ENCODE data around the gene FANCF.

DNA sequence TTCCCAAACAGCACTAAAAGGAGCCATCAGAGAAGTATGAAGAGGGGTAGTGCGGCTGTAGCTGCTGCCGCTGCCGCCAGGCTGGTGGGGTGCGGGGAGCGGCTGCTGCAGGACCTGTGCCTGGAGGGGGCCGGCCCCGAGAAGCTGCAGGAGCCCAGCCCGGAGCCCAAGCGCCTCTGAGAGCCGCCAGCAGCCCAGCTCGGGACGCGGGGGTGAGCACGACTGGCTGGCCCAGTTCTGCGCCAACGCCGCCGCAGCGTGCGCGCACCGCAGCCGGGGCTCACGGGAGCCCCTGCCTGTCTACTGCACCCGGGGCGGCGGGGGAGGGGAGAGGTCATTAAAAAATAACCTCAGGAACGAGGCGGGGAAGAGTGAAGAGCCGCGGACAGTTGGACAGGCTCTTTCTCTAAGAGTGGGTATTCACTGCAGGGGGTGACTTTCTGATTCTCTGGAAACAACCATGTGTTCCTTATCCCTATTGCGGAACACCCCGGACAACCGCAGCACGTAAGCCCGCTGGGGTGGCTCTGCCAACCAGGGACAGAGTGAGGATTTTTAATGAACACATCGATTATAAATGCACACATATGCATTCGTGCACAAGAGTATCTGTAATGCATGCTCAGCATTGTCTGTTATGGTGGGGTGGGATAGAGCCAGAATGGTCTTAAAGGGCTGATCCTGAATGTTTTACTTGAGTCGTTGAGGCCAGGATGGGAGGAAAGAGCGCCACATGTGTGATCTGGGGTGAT lies 41.2 kb upstream of the FANCF start:
- TF ChIP-seq CTCF (IDR thresholded peaks at IDR 0.05; ENCODE audit: poor library complexity), result no peak
- no peak for TF ChIP-seq EZH2 (IDR thresholded peaks at IDR 0.05; ENCODE audit: borderline replicate concordance)

Data from hepatocyte (in vitro differentiated cells).